Daoy (cell line): ENCODE measurements around the gene PACSIN2. TPM values are rescaled to one million over a fixed set of nuclear protein-coding genes. Genes with fewer than 3 reads are reported as not detected.

Experiments
- DNase-seq: peaks from one replicate; pipeline ENCODE4 v3.0.0-alpha.2; 2015; ENCODE audit warnings: low read depth
- total RNA-seq: library from RNA; depleted of rRNA; stranded (reverse); fragments of >200 nt; shearing (Covaris generic); gene quantifications from 2 replicates; pipeline ENCODE4 v1.2.3, GENCODE V29; 2014

PACSIN2 gene
- total RNA-seq, 1 experiment from 2014 or later: 47.0 TPM

DNA sequence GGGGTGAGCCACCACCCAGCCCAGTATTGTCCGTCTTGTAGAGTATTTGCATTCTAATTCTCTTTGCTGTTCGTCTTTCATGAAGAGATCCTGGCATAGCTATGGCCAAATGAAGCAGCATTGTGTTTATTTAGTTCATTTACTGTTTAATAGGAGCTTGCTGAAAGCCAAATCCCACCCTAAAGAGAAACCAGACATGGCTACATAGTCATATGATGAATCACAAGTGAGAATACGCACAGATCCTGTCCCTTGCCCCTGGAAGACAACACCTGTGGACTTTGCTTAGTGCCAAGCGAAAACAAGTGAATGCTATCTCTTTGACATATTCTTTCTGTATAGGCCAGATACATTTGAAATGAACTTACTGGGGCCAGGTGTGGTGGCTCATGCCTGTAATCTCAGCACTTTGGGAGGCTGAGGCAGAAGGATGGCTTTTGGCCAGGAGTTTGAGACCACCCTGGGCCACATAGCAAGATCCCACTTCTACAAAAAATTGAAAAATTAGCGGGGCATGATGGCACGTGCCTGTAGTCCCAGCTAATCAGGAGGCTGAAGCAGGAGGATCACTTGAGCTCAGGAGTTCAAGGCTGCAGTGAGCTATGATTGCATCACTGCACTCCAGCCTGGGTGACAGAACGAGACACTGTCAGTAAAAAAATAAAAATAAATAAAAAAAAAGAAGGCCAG lies 152.8 kb downstream of the PACSIN2 start:
- peak; percentile 25 for DNase-seq

DNA sequence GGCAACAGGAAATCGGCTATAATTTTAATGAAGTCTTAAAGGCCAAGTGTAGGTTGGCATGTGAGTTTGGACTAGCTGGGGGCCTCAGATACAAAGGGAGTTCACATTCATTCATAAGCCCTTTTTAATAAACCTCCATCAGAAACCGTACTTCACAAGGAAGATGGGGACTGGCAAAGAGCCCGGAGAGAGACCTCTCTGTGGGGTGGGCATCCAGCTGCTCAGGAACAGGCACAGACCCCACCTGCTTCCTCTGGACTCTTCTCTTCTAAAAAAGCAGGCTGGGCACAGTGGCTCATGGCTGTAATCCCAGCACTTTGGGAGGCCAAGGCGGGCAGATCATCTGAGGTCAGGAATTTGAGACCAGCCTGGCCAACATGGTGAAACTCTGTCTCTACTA lies 154.0 kb downstream of the PACSIN2 start:
- DNase-seq: no peak

DNA sequence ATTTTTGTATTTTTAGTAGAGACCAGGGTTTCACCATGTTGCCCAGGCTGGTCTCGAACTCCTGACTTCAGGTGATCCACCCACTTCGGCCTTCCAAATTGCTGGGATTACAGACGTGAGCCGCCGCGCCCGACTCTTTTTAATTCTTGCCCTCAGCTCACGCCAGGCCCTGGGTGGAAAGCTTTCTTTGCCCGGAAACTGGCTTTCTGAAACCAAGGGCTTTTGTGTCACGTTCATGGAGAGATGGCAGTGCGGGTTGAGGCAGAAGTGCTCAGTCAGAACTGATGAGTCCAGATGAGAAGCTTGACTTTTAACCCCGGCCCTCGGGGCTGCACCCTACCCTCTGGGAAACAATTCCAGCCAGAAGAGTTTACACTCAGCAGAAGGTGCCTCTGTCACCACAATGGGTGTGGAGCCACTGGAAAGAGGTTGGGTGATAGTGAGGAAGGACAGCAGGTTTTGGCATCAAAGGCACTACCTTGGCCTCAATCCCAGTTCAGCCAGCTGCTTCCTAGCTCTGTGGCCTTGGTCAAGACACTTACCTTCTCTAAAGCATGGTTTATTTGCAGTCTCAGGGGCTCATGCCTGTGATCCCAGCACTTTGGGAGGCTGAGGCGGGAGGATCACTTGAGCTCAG lies 157.0 kb downstream of the PACSIN2 start:
- no peak for DNase-seq

DNA sequence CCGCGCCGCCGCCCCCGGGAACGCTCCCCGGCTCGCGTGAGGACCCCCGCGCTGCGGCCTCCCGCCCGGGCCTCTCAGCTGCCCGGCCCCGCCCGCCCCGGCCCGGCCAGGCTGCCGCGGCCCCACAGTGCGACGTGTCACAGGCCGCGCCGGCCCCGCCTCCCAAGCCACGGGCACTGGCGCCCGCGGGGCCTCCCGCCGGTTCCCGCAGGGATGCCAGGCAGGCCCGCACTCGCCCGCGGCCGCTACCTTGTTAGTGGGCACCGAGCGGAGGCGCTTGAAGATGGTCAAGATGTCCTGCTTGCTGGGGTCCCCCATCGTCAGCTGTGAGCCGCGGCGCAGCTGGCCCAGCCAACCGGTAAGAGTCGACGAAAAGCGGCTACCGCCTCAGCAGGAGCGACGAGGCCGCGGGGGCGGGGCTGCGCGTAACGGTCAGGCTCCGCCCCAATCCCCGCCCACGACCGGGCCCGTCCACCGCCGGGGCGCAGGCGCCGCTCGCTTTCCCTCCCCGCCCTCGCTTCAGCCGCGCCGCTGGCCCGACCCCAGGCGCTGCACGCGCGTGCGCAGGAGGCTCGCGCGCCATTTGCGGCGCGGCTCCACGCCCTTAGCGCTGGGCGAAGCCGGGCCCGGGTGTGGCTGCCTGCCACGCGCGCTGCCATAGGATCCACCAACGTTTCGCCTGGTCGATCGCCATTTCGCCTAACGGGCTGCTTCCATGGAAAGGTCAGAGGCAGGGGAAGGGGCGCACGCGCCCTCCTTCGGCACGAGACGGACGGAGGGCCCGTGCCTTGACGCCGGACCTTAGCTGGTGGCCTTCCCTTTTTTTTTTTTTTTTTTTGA lies 157.9 kb downstream of the PACSIN2 start, which contains the start of gene ARFGAP3:
ARFGAP3 (minus strand) TSS at position 409 of the 840 bp plus-strand sequence; CDS start at position 318, 91 bp downstream.
- peak; percentile 95 for DNase-seq

DNA sequence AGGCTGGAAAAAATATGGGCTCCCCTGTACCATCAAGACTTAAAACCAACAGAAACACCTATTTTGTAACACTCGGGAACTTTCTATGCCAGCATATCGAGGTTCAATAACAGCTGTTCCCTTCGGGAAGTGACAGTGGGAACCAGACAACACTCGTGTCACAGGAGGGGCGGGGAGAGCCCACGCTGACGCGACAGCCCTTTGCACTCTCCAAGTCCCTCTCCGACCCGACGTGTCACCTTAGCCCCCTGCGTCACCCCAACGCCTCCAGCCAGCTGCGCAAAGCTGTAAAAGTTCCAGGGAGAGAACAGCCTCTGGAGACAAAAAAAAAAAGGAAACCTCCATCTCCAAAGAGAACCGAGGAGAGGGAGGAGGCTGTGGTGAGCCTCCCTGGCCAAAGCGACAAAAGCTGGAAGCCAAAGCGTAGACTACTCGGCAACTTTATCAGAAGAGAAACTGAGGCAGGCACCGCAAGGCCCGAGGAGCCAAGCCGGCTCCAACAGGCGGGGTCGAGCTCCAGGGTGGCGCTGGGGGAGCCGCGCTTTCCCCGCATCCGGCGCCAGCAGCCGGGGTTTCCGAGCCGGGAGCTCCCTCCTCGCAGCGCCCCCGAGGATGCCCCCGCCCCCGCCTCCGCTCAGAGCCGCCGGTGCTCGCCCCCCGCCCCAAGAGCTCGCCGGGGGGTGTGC lies 158.6 kb downstream of the PACSIN2 start:
- DNase-seq: peak; percentile 40

DNA sequence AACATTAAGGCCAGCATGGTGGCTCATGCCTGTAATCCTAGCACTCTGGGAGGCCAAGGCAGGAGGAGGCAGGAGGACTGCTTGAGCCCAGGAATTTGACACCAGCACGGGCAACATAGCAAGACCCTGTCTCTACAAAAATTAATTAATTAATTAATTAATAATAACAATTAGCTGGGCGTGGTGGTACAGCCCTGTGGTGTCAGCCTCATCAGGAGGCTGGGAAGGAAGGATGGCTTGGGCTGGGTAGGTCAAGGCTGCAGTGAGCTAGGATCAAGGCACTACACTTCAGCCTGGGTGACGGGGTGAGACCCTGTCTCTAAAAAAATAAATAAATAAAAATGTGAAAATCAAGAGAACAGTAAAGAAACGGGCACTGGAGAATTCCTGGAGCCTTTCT lies 159.2 kb downstream of the PACSIN2 start:
- no peak for DNase-seq

DNA sequence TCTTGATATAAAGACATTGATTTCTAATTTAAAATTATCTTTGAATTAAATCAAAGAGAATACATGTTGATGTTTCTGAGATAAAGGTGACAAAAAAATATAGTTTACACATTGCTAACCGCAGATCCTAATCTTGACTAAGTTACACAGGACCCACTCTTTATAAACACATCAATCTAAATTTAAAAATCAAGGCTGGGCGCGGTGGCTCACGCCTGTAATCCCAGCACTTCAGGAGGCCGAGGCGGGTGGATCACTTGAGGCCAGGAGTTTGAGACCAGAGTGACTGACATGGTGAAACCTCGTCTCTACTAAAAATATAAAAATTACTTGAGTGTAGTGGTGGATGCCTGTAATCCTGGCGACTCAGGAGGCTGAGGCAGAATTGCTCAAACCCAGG lies 159.7 kb downstream of the PACSIN2 start:
- DNase-seq: no peak

DNA sequence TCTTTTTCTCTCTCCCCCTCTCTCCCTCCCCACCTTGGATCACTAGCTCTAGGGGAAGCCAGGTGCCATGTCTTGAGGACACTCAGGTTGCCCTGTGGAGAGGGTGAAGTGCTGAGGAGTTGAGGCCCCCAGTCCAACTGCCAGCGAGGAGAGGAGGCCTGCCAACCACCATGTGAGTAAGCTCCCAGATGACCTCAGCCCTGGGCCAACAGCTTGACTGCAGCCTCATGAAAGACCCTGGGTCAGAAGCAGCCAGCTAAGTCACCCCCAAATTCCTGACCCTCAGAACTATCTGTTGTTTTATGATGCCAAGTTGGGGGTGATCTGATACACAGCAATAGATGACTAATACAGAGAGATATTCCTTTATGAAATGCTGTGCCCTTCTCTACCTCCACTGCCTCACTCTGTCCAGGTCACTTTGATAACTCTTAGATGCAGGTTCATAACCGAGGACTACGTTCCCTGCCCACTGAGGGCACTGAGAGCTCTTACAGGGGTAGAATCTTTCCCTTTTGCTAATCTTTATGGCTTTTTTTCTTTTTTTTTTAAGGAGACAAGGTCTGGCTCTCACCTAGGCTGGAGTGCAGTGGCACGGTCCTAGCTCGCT lies 165.9 kb downstream of the PACSIN2 start:
- DNase-seq: no peak

DNA sequence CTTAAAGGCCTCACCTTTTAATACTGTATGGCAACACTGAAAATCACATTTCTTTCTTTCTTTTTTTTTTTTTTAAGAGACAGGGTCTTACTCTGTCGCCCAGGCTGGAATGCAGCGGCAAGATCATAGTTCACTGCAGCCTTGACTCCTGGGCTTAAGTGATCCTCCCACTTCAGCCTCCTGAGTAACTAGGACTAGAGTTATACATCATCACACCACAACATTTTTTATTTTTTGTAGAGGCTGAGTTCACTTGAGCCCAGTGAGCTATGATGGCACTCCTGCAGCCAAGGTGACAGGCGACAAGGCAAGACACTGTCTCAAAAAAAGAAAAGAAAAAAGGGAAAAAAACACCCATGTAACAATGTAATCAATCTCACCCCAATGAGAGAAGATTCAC lies 167.8 kb downstream of the PACSIN2 start:
- no peak for DNase-seq

DNA sequence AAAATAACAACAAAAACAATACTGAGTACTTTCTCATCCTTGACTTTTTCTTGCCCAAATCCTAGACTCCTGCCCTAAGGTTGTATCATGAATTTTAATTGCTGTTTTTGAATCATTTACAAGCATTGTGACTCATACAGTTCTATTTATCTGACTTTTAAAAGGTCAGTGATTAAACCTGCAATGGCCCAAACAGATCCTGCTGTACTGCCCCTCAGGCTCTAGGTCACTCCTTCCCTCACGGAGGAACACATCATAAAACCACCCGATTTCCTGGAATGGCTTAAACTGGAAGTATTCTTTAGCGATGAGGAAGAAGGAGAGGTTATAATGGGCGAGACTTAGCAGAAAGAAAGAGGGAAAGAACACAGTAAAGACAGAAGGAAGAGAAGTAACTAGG lies 170.2 kb downstream of the PACSIN2 start:
- DNase-seq: no peak

DNA sequence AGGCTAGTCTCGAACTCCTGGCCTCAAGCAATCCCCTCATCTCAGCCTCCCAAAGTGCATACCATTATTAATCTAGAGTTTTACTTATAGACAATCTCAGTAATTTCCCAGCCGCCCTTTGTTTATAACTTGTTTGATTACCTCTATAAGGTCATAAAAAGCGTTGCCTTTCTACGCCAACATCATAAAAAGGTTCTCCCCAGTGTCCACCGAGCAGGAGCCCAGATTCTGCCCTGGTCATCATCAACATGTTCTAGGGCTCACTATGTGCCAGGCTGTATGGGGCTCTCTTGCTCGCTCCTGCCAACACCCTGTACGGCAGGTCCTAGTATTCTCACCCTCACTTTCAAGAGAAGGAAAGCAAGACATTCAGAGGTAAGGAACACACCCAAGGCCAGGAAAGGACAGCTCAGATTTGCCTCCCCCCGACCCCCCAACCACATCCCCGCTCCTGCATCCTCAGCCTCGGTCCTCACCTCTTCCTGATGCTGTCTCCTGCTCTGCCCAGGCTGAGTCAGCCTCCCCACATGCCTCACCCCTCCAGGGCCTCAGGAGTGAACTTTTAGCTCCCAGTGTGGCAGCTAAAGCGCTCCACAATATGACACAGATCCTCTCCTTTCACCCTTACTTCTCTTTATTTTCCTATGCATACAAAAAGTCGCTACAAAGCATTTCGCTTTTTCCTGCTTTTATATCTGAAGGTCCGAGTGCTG lies 172.1 kb downstream of the PACSIN2 start:
- DNase-seq: no peak

DNA sequence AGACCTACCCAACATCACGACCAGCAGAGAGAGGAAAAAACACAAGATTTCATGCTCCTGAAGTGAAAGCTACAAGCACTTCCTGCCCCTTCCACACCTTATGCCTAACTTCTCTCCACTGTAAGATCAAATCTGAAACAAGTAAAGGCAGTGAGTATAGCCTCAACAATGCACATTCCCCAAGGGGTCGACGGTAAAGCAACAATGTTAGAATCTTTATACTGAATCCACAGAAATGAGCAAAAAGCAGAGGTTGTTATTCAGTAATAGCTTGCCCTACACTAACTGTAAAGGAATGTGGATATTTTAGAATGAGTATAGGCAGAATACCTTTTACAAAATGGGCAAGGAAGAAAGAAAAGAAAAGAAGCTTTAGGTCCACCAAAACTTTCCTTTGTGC lies 173.5 kb downstream of the PACSIN2 start:
- DNase-seq: no peak

DNA sequence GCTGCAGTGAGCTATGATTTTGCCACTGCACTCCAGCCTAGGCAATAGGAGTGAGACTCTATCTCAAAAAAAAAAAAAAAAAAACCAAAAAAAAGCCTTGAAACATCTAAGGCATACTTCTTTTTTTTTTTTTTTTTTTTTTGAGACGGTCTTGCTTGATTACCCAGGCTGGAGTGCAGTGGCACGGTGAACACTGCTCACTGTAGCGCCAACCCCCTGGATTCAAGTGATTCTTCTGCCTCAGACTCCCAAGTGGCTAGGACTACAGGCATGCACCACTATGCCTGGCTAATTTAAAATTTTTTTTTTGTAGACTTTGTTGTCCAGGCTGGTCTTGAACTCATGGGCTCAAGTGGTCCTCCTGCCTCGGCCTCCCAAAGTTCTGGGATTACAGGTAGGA lies 177.4 kb downstream of the PACSIN2 start:
- no peak for DNase-seq

DNA sequence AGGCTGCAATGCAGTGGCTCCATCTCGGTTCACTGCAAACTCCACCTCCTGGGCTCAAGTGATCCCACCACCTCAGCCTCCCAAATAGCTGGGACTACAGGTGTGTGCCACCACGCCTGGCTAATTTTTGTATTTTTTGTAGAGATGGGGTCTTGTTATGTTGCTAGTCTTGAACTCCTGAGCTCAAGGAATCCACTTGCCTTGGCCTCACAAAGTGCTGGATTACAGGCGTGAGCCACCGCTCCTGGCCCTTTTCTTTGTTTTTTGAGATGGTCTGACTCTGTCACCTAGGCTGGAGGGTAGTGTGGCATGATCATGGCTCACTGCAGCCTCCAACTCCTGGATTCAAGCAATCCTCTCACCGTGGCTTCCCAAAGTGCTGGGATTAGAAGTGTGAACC lies 178.9 kb downstream of the PACSIN2 start:
- no peak for DNase-seq

DNA sequence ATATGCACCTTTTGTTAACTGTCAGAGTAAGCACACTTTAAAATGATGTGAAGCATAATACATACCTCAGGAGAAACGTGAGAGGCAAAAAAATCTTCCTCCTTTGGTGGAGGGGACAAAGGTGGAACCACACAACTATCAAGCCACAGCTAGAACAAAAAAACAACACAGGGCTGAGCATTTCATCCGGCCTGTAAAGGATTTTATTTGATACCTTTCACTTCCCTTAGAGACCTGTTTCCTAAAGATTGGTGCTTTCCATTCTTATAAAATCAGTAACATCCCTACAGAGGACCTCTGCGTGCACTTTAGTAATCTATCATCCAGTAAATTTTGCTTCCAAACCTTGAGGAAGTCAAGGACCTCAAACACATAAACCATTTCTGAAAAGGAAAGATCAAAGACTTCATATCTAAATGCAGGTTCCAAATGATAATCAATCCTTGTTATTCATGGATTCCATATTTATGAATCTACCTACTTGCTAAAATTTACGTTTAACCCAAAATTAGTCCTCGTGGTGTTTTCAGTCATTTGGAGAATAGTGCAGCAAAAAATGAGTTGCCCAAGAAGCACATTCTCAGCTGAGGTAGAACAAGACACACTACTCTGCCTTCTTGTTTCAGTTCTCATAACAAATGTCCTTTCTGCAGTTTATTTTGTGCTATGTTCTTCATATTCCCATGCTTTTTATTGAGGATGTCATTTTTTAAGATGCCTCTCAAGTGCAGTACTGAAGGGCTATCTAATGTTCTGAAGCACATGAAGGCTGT lies 180.6 kb downstream of the PACSIN2 start:
- no peak for DNase-seq

DNA sequence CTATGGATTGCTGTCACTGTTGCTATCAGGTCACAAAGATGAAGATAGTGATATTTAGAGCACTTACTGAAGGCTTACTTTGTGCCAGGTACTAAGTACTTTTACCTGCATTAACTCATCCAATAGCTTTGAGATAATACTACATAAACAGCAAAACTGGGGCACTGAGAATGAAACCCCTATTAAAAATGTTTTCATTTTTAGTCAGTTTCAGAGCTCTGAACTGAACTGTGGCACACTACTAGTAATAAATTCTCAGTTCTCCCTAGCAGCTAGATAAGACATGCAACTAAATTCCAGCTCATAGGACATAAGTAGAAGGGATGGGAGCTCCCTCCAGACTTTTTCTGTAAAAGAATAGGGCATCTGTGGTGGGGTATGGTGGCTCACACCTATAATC lies 181.8 kb downstream of the PACSIN2 start:
- DNase-seq: no peak

DNA sequence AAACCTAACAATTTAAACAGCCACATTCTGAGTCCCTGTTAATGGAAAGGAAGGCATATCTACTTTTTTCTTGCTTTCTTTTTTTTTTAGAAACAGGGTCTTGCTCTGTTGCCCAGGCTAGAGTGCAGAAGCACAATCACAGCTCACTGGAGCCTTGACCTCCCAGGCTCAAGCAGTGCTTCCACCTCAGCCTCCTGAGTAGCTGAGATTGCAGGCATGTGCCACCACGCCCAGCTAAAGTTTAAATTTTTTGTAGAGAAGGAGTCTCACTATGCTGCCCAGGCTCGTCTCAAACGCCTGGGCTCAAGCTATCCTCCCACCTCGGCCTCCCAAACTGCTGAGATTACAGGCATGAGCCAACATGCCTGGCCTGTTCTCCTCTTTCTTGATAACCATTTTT lies 183.2 kb downstream of the PACSIN2 start:
- DNase-seq: no peak

DNA sequence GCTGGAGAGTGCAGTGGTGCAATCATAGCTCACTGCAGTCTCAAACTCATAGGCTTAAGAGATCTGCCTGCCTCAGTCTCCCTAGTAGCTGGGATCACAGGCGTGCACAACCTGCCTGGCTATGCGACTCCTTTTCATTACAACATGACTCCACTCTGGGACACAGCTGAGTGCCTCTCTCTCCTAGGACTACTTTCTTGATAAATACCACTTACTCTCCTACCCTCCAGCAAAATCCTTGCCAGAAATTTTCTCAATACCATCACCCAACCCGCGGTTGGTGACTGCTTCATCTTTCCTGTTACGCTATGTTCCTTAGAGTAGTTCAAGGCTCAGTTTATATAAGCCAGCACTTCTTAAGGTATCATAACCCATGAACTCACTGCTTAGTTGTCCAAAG lies 184.8 kb downstream of the PACSIN2 start:
- DNase-seq: no peak

DNA sequence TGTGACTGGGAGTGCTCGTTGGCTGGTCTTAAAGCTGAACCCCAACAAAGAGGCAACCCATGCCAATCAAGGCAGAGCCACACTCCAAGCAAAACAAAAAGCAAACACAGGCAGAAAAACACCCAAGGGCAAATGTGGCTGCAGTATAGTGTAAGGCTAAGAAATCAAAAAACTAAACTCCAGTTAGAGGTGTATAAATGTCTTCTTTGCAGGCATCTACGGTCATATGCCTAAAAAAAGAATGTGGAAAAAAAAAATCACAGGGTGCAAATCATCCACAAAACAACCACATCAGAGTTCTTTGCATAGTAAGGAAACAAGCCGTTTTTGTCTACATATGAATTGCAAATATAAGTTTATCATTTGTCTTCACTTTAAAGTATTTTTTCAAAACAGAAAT lies 185.6 kb downstream of the PACSIN2 start:
- DNase-seq: no peak

DNA sequence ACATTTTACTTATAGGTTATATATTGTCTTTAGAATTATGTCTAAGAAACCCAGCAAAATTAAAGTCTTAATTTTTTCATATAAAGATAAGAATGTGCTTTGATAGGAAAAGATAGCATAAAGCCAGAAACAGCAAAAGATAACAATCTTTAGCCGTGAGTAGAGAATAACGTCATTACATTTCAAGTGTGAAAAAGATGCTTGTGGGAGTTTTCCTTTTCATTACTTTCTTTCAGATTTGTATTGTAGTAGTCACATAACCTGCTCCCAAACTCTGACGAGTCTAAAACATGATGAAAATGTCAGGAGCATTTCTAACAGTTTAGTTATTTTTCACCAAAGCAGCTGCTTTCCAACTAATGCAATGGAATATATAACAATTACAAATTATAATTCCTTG lies 189.2 kb downstream of the PACSIN2 start:
- DNase-seq: no peak
